BLaER1 (cell line): ENCODE results near the gene ADCY2.

Experiments used
- H3K27ac ChIP-seq: shearing (Covaris generic); formaldehyde crosslinking; 2 replicates; pipeline ENCODE4 v1.8.1; 2022
- H3K27me3 ChIP-seq: shearing (Covaris generic); formaldehyde crosslinking; 2 replicates; pipeline ENCODE4 v1.8.1; 2022
- H3K36me3 ChIP-seq: shearing (Covaris generic); formaldehyde crosslinking; 2 replicates; pipeline ENCODE4 v1.8.1; 2022
- H3K4me1 ChIP-seq: shearing (Covaris generic); formaldehyde crosslinking; 2 replicates; pipeline ENCODE4 v1.8.1; 2022
- H3K4me2 ChIP-seq: shearing (Covaris generic); formaldehyde crosslinking; 2 replicates; pipeline ENCODE4 v1.8.1; 2022
- H3K4me3 ChIP-seq: shearing (Covaris generic); formaldehyde crosslinking; 2 replicates; pipeline ENCODE4 v1.8.1; 2022
- H3K9ac ChIP-seq: shearing (Covaris generic); formaldehyde crosslinking; 2 replicates; pipeline ENCODE4 v1.8.1; 2022
- H3K9me3 ChIP-seq: shearing (Covaris generic); formaldehyde crosslinking; 2 replicates; pipeline ENCODE4 v1.8.1; 2022
- H4K20me1 ChIP-seq: shearing (Covaris generic); formaldehyde crosslinking; 2 replicates; pipeline ENCODE4 v1.8.1; 2022
- Cebpa-rat ChIP-seq: shearing (Covaris generic); IDR thresholded peaks from 2 replicates; pipeline ENCODE4 v1.8.1; 2022

Gene ADCY2

DNA sequence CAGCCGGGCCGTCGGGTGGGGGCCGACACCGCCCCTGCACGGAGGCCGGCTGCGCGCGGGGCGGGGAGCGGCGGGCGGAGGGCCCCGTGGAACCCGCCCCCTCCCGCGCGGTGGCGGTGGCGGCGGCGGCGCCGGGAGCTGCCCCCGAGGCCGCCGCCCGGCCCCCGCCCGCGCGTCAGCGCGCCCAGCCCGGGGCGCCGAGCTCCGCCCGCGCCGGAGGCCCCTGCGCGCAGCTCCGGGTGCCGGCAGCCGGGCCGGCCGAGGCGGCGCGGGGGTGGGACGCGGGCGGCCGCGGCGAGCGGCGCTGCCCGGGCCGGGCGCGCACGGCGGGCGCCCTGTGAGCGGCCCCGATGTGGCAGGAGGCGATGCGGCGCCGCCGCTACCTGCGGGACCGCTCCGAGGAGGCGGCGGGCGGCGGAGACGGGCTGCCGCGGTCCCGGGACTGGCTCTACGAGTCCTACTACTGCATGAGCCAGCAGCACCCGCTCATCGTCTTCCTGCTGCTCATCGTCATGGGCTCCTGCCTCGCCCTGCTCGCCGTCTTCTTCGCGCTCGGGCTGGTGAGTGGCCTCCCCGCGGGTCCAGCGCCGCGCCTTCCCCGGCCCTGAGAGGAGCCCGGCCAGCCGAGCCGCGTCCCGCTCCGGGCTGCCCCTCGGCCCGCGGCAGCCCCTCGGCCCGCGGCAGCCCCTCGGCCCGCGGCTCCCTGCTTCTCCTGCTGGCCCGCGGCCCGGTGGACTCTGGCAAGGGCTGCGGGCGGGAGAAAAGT, at the start of gene ADCY2:
Gene ADCY2, plus strand, starts transcription at position 192 of the 766 bp plus-strand sequence. Its CDS starts 159 bp downstream, at position 351.
- Histone ChIP-seq H3K4me2 (no peak within 1 kb of the TSS), H3K9ac (no peak within 1 kb of the TSS), H4K20me1 (no peaks in the 10 kb centered on the region), H3K27ac (no peak within 1 kb of the TSS), H3K36me3 (no peaks in the 10 kb centered on the region), H3K4me3 (no peak within 1 kb of the TSS), H3K27me3 (no peaks in the 10 kb centered on the region), H3K4me1 (no peaks in the 10 kb centered on the region), H3K9me3 (peaks cover 24% of the 10 kb centered on the region)
- TF ChIP-seq Cebpa-rat: no peak

DNA sequence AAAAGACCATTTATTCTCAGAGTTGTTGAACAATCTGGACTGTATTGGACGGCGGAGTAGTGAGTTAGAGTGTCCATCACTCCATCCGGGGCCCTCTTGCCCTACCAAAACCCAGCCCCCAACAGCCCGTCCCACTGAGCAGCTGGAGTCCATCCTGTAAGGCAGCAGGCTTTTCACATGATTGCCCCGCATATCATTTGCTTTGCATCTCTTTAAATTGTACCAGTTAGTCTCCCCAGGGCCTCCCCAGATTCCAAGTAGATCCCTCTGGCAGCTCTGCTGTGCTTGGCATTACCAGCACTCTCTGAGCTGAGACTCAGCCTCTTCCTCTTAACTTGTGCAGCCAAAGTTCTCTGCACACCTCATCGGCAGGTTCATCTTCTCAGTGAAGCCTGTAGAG, 48.6 kb upstream of the ADCY2 start:
- no peak overlapping the region for H3K4me2 ChIP-seq
- H3K27me3 ChIP-seq: no peaks in the 10 kb centered on the region
- no peaks in the 10 kb centered on the region for H3K4me1 ChIP-seq
- no peak overlapping the region for H3K4me3 ChIP-seq
- H3K36me3 ChIP-seq: no peaks in the 10 kb centered on the region
- H4K20me1 ChIP-seq: no peaks in the 10 kb centered on the region
- H3K9me3 ChIP-seq: peaks cover 2% of the 10 kb centered on the region; the same call in 1 of the 2 replicates
- no peak overlapping the region for H3K9ac ChIP-seq
- TF ChIP-seq Cebpa-rat: no peak
- H3K27ac ChIP-seq: no peak overlapping the region

DNA sequence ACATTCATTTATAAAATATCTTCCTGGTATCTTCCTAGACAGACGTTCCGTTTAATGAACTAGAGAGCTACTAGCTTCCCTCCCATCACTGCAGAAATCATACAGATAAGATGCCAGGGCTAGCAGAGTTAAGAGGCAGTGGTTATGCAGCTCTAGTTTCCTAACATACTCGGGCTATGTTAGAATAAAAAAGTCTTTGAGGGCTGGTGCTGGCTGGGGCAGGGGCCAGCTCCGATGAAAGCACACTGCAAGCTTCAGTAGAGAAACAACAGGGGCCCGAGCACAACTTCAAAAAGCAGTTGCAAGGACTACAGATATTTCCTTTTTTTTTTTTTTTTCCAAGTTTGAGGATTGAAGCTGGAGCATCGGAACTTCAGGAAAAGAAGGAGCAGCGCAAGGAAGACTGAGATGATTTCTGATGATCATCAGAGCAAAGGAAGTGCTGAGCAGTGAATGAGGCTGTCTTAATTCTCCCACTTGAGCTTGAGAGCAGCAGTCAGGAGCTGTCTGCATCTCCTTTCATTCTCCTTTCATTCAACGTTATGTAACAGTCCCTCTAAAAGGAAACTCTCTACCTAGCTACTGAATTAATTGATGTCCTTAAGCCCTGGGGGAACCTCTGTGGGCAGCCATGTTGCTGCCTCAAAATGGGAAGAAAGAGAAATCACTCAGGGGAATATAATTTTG, 47.6 kb upstream of the ADCY2 start:
- no peaks in the 10 kb centered on the region for H3K36me3 ChIP-seq
- no peaks in the 10 kb centered on the region; the same call in 1 of the 2 replicates for H3K9me3 ChIP-seq
- H3K4me2 ChIP-seq: no peak overlapping the region
- no peak overlapping the region for H3K27ac ChIP-seq
- TF ChIP-seq Cebpa-rat: no peak
- no peaks in the 10 kb centered on the region for H3K27me3 ChIP-seq
- H3K9ac ChIP-seq: no peak overlapping the region
- H3K4me3 ChIP-seq: no peak overlapping the region
- no peaks in the 10 kb centered on the region for H4K20me1 ChIP-seq
- H3K4me1 ChIP-seq: no peaks in the 10 kb centered on the region

DNA sequence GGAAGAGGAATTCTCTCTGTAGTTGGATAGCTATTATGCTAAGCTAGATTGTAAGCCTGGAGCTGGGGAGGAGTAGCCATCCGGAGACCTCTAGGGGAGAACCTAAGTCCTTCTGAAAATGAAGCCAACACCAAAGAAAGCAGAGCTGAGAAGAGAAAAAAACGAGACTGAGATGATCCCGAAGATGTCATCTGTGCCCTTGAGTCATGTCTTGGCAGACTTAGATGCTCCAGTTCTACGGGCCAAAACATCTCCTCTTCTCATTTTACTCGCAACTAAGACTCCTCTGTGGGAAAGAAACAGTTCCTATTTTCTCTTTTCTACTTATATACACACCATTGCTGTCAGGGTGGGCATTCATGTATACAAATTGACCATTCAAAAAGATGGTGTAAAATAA, 34.3 kb upstream of the ADCY2 start:
- Histone ChIP-seq H3K4me2 (no peak overlapping the region), H3K9me3 (peaks cover 4% of the 10 kb centered on the region; the same call in 1 of the 2 replicates)

DNA sequence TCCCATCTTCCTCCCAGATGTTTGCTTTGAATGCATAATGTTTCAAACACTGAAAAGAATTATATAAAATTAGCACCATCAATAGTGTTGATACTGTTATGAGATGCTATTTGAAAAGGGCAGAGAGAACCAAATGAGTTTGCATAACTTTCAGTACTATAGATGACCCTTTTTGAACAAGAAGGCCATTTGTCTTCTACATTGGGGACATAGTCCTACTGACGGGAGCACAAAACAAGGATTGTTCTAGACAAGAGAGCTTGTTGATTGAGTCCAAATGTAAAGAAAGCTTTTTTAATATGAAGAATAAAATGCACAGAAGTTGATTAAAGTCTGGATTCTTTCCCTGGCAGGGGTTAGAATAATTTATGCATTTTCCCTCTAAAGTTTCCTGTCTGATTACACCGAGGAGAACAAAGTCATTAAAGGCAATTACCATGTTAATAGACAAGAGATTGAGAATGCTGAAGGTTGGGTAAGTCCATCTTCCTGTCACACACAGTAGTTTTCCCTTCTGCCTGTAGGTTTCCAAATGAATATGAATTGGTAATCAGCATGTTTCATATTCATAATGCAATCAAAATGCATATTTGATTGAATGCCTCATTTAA, 32.8 kb upstream of the ADCY2 start:
- H3K4me3 ChIP-seq: no peak overlapping the region
- H3K9ac ChIP-seq: no peak overlapping the region
- TF ChIP-seq Cebpa-rat: no peak
- H3K4me2 ChIP-seq: no peak overlapping the region
- no peaks in the 10 kb centered on the region for H4K20me1 ChIP-seq
- H3K4me1 ChIP-seq: no peaks in the 10 kb centered on the region
- H3K9me3 ChIP-seq: no peaks in the 10 kb centered on the region
- no peaks in the 10 kb centered on the region for H3K27me3 ChIP-seq
- no peaks in the 10 kb centered on the region for H3K36me3 ChIP-seq
- no peak overlapping the region for H3K27ac ChIP-seq

More for the DNA sequence above, 34.3 kb upstream of the ADCY2 start:
- TF ChIP-seq Cebpa-rat: no peak
- no peak overlapping the region for H3K9ac ChIP-seq
- no peaks in the 10 kb centered on the region for H3K27me3 ChIP-seq
- H4K20me1 ChIP-seq: no peaks in the 10 kb centered on the region
- H3K4me1 ChIP-seq: no peaks in the 10 kb centered on the region
- no peak overlapping the region for H3K27ac ChIP-seq
- no peak overlapping the region for H3K4me3 ChIP-seq
- no peaks in the 10 kb centered on the region for H3K36me3 ChIP-seq

DNA sequence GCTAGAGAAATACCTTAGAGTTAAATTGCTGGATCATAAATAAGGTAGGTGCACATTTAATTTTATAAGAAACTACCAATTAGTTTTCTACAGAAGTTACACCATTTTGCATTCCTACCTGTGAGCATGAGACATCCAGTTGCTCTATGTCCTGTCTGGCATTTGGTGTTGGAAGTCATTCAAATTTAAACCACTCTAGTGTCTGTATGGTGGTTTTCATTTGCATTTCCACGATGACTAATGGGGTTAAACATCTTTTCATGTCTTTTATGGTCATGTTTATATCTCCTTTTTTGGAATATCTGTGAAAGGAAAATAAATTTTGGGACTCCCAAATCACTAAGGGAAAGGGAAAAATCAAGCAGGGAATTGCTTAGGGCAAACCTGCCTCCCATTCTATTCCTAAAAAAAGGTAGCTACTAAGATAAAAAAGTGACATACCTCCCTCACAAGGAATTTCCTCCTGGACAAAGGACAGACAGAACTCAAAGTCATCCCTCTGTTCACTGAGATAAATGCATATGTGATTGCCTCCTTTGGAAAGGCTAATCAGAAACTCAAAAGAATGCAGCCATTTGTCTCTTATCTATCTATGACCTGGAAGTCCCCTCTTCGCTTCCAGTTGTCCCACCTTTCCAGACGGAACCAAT, 31.6 kb upstream of the ADCY2 start:
- no peak for TF ChIP-seq Cebpa-rat

DNA sequence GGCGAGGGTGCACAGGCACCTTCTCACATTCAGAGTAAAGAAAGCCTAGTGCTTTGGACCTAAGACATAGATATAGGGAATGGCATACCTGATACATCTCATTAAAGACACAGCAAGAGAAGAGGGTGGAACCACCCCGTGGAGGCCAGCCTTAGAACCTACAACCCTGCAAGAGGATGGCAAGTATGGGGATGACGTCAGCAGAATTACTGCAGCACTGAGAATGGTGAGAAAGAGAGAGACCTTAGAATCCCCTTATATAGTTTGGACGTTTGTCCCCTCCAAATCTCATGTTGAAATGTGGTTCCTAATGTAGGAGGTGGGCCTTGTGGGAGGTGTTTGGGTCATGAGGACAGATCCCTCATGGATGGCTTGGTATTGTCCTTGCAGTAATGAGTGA, 28.2 kb upstream of the ADCY2 start:
- no peak for TF ChIP-seq Cebpa-rat
- H3K36me3 ChIP-seq: no peaks in the 10 kb centered on the region
- no peak overlapping the region for H3K9ac ChIP-seq
- H3K4me1 ChIP-seq: no peaks in the 10 kb centered on the region
- H3K4me3 ChIP-seq: no peak overlapping the region
- no peaks in the 10 kb centered on the region for H3K9me3 ChIP-seq
- no peaks in the 10 kb centered on the region for H3K27me3 ChIP-seq
- no peaks in the 10 kb centered on the region for H4K20me1 ChIP-seq
- H3K4me2 ChIP-seq: no peak overlapping the region
- no peak overlapping the region for H3K27ac ChIP-seq

More for the DNA sequence above, 31.6 kb upstream of the ADCY2 start:
- no peak overlapping the region for H3K27ac ChIP-seq
- H3K4me1 ChIP-seq: no peaks in the 10 kb centered on the region
- H4K20me1 ChIP-seq: no peaks in the 10 kb centered on the region
- H3K36me3 ChIP-seq: no peaks in the 10 kb centered on the region
- no peaks in the 10 kb centered on the region for H3K9me3 ChIP-seq
- no peak overlapping the region for H3K4me3 ChIP-seq
- no peaks in the 10 kb centered on the region for H3K27me3 ChIP-seq
- no peak overlapping the region for H3K9ac ChIP-seq
- H3K4me2 ChIP-seq: no peak overlapping the region

DNA sequence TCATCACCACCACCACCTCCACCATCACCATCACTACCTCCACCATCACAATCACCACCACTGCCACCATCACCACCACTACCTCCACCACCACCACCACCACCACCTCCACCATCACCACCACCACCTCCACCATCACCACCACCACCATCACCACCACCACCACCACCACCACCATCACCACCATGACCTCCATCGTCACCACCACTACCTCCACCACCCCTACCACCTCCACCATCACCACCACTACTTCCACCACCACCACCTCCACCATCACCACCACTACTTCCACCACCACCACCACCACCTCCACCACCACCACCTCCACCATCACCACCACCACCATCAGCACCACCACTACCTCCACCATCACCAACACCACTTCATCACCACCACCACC, 23.5 kb upstream of the ADCY2 start:
- no peaks in the 10 kb centered on the region for H3K27me3 ChIP-seq
- H3K4me3 ChIP-seq: no peak overlapping the region
- no peak overlapping the region for H3K27ac ChIP-seq
- no peaks in the 10 kb centered on the region for H4K20me1 ChIP-seq
- no peaks in the 10 kb centered on the region for H3K4me1 ChIP-seq
- H3K36me3 ChIP-seq: no peaks in the 10 kb centered on the region
- H3K9me3 ChIP-seq: no peaks in the 10 kb centered on the region
- H3K9ac ChIP-seq: no peak overlapping the region
- TF ChIP-seq Cebpa-rat: no peak
- H3K4me2 ChIP-seq: no peak overlapping the region

DNA sequence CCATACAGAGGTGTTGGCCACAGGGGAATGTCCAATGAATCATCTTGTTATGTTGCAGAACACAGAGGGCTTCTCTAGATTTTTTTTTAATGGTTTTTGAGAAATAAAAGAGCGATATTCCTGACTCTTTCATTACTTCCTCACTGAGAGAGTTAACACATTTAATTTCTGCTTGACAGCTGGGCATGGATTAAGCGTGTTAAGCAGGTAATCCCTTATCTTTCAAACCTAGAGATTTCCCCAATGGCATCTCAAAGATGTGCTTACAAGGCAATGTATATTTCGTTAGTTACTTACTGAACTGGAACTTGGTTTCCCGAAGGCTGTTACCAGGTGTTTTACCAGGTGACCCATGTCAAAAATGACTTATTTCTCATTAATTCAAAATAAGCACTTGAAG, 21.8 kb upstream of the ADCY2 start:
- H3K4me3 ChIP-seq: no peak overlapping the region
- H3K9ac ChIP-seq: no peak overlapping the region
- no peaks in the 10 kb centered on the region for H4K20me1 ChIP-seq
- TF ChIP-seq Cebpa-rat: no peak
- no peaks in the 10 kb centered on the region for H3K36me3 ChIP-seq
- no peaks in the 10 kb centered on the region for H3K9me3 ChIP-seq
- H3K27me3 ChIP-seq: no peaks in the 10 kb centered on the region
- no peak overlapping the region for H3K4me2 ChIP-seq
- no peak overlapping the region for H3K27ac ChIP-seq
- H3K4me1 ChIP-seq: no peaks in the 10 kb centered on the region
